ENCODE results near the gene FANCC. TPM values are rescaled to one million over a fixed set of nuclear protein-coding genes. Genes with fewer than 3 reads are reported as not detected.
A peak's percentile ranks its signal among the peaks of the same experiment; 100 is the strongest.

FANCC gene
- total and polyA plus RNA-seq, 2 of the 13 experiments (the other 11 are each of a cell fraction or from before 2014, with no cell fraction given), result 7.4 to 8.6 TPM

GRCh38 chr9:95086564-95086955 lies 230.9 kb downstream of the FANCC start (continued):
- TF ChIP-seq HMGXB4 (CRISPR knock-in tag; IDR thresholded peaks at IDR 0.05; ENCODE audit: borderline replicate concordance in 1 of 2, low read depth in 1 of 2) (no peak), KMT2B (CRISPR knock-in tag; IDR thresholded peaks at IDR 0.05) (no peak), SUZ12 (IDR thresholded peaks at IDR 0.05; ENCODE audit: low read depth, low read length) (no peak), U2AF2 (IDR thresholded peaks at IDR 0.05; ENCODE audit: low read depth, low read length) (no peak)

- FAIRE-seq (no peak), DNase-seq (ENCODE audit: low spot score) (no peak), ATAC-seq (no peak)
- in situ Hi-C loops (cut with HindIII; ENCODE audit: extremely low pct_ligation_motif_present, low pct_unique_long_range_greater_than_20kb) (no loop called here), intact Hi-C loops (cut with micrococcal nuclease; ENCODE audit: unreplicated experiment) (no loop called here)
- Histone ChIP-seq H2AFZ (ENCODE audit: low read length) (no peak overlapping the region), H3K9ac (ENCODE audit: insufficient read depth, low read depth, low read length) (no peak overlapping the region), H3K4me3 (replicated peaks in 1 of 3; ENCODE audit: insufficient read depth in 1 of 3, low read depth in 2 of 3, low read length in 3 of 3) (no peak overlapping the region), H3K79me2 (ENCODE audit: insufficient read depth, low read length) (peaks cover 2% of the 10 kb centered on the region), H3K36me3 (replicated peaks in 1 of 2; ENCODE audit: control insufficient read depth in 1 of 2, insufficient read depth in 2 of 2, low read length in 2 of 2) (peaks cover 46 to 71% of the 10 kb centered on the region in 2 experiments), H3K4me1 (ENCODE audit: insufficient read depth, low read length) (peaks cover 9% of the 10 kb centered on the region), H3K27me3 (ENCODE audit: control insufficient read depth in 1 of 2, insufficient read depth in 2 of 2, low read length in 2 of 2) (no peaks in the 10 kb centered on the region; a peak in 1 of 5 replicates), H3K4me2 (ENCODE audit: low read depth, low read length) (no peak overlapping the region), H4K20me1 (ENCODE audit: insufficient read depth, low read length) (peaks cover 10% of the 10 kb centered on the region), H3K27ac (ENCODE audit: extremely low read length, insufficient read depth, low read length) (no peak overlapping the region), H3K9me3 (ENCODE audit: low read length) (no peaks in the 10 kb centered on the region)
- ChIA-PET CTCF (ENCODE audit: low intra/inter-chr PET ratio, low total read pairs) (no interaction called here), POLR2A (no interaction called here)
- no TSS peak for BruUV-seq (replicated peaks)
- WGBS (ENCODE audit: low lambda C conversion rate), result 97% methylated on average over 29 of the region's 40 CpGs
- TF ChIP-seq AGO2 (optimal IDR thresholded peaks at IDR 0.05; ENCODE audit: low read depth, low read length) (peak; percentile 95), RBM22 (optimal IDR thresholded peaks at IDR 0.05; ENCODE audit: low read length) (peak; percentile 92), POLR2A (IDR thresholded peaks at IDR 0.05; ENCODE audit: insufficient read depth in 1 of 2, low read depth in 2 of 2, low read length in 2 of 2) (peak in 1 of 2 experiments; percentile 19; a peak in 1 of 4 replicates), CTCF (CRISPR knock-in tag; IDR thresholded peaks at IDR 0.05) (peak; percentile 4; the same call in 1 of the 2 replicates), HNF4A (CRISPR knock-in tag; IDR thresholded peaks at IDR 0.05) (no peak), ETS1 (CRISPR knock-in tag; IDR thresholded peaks at IDR 0.05) (no peak)
Measured at GRCh38 chr9:95085861-95086563, 231.5 kb downstream of the FANCC start.
